ENCODE measurements around the gene MEF2D.

MEF2D gene

DNA sequence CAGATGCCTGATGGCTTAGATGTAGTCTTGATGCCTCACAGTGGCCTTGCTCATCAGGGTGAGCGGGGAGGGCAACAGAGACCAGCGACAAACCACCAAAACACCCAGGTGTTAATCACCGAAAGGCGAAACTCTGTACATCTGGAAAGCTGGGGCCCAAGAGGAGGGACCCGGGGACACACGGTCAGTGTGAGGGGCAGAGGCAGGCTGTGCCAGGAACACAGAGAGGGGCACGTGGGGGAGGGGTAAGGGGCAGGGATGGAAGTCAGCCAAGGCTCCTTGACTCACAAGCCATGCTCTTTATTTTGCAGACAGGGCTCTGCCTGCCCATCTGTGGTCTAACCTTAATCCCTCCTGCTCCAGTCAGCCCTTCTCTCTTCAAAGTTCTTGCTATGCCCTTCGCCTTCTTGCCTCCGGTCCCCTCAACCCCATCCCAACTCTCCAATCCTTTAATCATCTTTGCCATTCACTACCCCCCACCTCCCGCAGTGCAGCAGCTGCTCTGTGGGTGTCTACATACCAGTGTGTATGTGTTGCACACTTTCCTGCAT is 4.3 kb downstream of the MEF2D start:
- TF ChIP-seq, protein P1, sequence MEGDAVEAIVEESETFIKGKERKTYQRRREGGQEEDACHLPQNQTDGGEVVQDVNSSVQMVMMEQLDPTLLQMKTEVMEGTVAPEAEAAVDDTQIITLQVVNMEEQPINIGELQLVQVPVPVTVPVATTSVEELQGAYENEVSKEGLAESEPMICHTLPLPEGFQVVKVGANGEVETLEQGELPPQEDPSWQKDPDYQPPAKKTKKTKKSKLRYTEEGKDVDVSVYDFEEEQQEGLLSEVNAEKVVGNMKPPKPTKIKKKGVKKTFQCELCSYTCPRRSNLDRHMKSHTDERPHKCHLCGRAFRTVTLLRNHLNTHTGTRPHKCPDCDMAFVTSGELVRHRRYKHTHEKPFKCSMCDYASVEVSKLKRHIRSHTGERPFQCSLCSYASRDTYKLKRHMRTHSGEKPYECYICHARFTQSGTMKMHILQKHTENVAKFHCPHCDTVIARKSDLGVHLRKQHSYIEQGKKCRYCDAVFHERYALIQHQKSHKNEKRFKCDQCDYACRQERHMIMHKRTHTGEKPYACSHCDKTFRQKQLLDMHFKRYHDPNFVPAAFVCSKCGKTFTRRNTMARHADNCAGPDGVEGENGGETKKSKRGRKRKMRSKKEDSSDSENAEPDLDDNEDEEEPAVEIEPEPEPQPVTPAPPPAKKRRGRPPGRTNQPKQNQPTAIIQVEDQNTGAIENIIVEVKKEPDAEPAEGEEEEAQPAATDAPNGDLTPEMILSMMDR (IDR thresholded peaks at IDR 0.05; ENCODE audit: low read depth, low read length): no peak
- H3K4me3 ChIP-seq (ENCODE audit: low read depth, low read length): no peak overlapping the region

DNA sequence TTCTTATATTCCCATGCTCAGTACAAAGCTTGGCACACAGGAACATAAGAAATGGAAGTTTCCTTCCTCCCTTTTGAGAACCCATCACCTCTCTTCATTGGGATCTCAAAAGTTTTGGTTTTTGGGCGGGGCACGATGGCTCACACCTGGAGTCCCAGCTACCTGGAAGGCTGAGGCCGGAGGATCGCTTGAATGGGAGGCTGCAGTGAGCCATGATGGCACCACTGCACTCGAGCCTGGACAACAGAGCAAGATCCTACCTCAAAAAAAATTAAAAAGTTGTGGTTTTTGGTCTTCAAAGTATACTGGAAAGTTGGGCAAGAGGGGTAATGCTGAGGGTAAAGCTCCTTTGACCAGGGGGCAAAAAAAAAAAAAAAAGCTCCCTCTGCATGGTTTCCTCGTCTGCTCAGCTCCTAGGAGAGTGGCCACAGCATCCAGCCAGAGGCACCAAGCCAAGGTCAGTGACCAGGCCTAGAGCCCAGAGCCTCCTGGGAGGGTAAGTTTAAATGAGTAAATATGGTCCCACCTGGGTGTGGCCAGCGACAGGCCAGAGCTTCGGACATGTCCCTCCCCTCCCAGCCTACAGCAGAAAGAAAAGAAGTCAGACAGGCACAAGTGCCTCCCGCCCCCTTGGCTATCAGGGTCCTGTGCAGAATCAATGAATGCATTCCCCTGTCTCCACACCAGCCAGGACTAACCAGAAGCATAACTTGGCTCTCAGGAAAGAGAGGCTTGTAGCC is 5.0 kb downstream of the MEF2D start:
- TF ChIP-seq, protein P1 (IDR thresholded peaks at IDR 0.05; ENCODE audit: low read depth, low read length): no peak
- no peak overlapping the region for H3K4me3 ChIP-seq (ENCODE audit: low read depth, low read length)

DNA sequence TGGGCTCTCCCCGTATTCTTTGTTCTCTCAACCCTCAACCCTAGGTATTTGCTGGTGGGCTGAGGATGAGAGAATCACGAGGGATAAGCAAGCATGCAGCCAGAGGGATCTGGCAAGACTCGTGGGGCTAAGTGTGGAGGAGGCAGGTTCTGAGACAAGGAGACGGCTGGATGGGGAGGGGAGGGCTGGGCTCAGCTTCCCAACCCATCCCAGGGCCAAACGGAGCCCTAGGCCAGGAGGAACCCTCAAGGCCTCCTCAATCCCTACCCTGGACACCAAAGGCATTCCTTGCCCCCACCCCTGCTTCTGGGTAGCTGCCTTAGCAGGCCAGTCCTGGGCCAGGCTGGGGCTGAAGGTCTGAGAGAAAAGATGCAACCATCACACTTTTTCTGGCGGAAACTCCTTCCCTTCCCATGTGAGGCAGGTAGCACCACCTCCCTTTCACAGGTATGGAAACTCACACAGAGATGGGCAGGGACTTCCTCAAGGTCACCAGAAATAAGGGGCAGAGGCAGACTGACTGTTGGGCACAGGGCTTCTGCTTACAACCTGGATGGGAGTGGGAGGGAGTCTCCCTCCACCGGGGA is 6.2 kb downstream of the MEF2D start:
- H3K4me3 ChIP-seq (ENCODE audit: low read depth, low read length): no peak overlapping the region
- TF ChIP-seq, protein P1 (IDR thresholded peaks at IDR 0.05; ENCODE audit: low read depth, low read length): no peak

DNA sequence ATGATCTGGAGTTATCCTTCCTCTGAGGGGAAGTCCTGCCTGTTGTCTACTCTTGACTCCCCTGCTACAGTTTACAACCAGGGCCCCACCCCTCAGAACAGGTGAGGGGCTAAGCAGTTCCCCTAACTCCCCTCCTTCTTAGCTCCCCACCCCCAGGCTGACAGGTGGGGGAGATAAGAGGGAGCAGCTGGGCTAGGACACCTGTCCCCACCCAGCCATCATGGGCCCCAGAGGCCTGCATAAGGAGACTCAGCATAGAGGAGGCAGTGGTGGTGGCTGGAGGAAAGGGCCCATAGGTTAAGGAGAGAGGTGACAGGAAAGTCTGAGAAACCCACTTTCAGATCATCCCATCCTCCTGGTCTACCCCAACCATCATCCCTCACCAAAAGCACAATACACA is 6.8 kb downstream of the MEF2D start:
- TF ChIP-seq, protein P1 (IDR thresholded peaks at IDR 0.05; ENCODE audit: low read depth, low read length): no peak
- no peak overlapping the region for H3K4me3 ChIP-seq (ENCODE audit: low read depth, low read length)

DNA sequence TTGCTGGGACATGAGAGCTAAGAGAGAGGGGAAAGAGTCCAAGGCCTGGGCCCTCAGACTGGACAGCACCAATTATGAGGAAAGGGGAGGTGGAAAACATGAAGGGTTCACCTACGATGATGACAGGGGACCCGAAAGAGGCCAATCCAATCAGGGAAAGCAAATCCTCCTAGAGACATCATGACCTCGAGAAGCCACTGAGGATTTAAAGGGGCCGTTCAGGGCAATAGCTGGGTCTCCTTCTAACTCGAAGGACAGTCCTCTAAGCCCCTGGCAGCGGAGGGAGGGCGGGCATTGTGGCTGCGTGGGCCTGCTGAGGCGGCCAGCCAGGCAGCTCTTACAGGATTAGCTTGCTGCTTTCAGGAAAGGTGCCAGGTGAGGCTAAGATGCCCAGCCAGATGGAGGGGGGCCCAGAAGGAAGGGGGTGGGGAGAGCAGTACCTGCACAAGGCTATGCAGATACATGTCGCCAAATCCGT is 7.4 kb downstream of the MEF2D start:
- H3K4me3 ChIP-seq (ENCODE audit: low read depth, low read length): no peak overlapping the region
- TF ChIP-seq, protein P1 (IDR thresholded peaks at IDR 0.05; ENCODE audit: low read depth, low read length): no peak

DNA sequence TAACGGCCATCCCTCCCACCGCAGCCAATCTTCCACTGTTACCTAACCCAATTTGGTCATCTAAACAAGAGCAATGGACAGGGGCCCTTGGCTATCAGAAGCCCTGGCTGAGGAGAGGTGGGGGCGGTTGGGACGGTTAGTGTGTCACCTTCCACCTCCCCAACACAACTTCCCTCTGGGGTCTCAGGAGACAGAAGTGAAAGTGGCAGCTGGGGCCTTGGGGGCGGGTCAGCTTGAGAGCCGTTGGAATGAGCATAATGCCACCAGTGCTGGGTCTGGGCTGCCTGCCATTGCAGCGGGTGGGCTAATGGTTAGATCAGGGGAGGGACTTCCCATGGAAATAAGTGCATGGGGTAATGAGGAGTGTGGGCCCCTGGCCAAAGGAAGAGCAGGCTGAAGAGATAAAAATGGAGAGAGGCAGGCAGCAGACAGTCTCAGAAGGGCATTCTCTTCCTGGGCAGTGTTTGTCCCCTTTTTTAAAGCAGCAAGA is 7.9 kb downstream of the MEF2D start:
- H3K4me3 ChIP-seq (ENCODE audit: low read depth, low read length): no peak overlapping the region
- TF ChIP-seq, protein P1 (IDR thresholded peaks at IDR 0.05; ENCODE audit: low read depth, low read length): no peak

All from WI38 (cell line).